ENCODE measurements around the gene COL18A1.

DNA sequence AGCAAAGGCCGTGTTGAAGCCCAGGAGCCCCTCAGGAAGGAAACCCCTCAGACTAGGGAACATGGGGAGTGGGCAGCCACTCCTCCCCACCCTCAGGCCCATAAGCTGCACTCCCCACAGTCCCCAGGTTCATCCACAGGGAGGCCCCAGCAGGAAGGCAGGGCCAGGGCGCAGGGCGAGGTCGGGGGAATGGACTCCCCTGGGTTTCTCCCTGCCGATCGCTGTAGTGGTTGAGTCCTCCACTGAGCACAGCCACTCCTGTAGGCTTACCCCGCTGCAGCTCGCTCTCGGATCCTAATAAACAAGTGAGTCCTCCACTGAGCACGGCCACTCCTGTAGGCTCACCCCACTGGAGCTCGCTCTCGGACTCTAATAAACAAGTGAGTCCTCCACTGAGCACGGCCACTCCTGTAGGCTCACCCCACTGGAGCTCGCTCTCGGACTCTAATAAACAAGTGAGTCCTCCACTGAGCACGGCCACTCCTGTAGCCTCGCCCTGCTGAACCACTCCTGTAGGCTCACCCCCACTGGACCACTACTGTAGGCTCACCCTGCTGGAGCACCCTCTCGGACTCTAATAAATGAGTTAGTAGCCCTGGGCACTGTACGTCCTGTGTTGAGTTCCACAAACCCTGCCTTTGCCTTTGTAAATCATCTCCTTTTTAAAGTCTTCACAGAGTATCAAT, 16.2 kb upstream of the COL18A1 start:
- TF ChIP-seq, protein P1, sequence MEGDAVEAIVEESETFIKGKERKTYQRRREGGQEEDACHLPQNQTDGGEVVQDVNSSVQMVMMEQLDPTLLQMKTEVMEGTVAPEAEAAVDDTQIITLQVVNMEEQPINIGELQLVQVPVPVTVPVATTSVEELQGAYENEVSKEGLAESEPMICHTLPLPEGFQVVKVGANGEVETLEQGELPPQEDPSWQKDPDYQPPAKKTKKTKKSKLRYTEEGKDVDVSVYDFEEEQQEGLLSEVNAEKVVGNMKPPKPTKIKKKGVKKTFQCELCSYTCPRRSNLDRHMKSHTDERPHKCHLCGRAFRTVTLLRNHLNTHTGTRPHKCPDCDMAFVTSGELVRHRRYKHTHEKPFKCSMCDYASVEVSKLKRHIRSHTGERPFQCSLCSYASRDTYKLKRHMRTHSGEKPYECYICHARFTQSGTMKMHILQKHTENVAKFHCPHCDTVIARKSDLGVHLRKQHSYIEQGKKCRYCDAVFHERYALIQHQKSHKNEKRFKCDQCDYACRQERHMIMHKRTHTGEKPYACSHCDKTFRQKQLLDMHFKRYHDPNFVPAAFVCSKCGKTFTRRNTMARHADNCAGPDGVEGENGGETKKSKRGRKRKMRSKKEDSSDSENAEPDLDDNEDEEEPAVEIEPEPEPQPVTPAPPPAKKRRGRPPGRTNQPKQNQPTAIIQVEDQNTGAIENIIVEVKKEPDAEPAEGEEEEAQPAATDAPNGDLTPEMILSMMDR (IDR thresholded peaks at IDR 0.05; ENCODE audit: low read depth, low read length), result no peak
- TF ChIP-seq, protein P2, sequence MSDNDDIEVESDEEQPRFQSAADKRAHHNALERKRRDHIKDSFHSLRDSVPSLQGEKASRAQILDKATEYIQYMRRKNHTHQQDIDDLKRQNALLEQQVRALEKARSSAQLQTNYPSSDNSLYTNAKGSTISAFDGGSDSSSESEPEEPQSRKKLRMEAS (IDR thresholded peaks at IDR 0.05; ENCODE audit: low read depth, low read length), result no peak
- TF ChIP-seq POLR2A (IDR thresholded peaks at IDR 0.05; ENCODE audit: extremely low read depth, insufficient read length), result no peak
- TF ChIP-seq MYC (IDR thresholded peaks at IDR 0.05; ENCODE audit: low read depth, low read length), result no peak

All from NB4 (cell line).